Measurements from ENCODE around the gene COPA.

COPA gene

GRCh38 chr1:160367934-160368923 is 25.2 kb upstream of the COPA start:
- TF ChIP-seq ZNF274 (IDR thresholded peaks at IDR 0.05; ENCODE audit: low read depth, low read length): no peak

GRCh38 chr1:160367516-160367900 is 24.5 kb upstream of the COPA start:
- H3K4me3 ChIP-seq (ENCODE audit: low read length): no peak overlapping the region
- no peak for TF ChIP-seq ZNF274 (IDR thresholded peaks at IDR 0.05; ENCODE audit: low read depth, low read length)

More at GRCh38 chr1:160367934-160368923, 25.2 kb upstream of the COPA start:
- H3K4me3 ChIP-seq (ENCODE audit: low read length): no peak overlapping the region

- H3K4me3 ChIP-seq (ENCODE audit: low read length): no peak within 1 kb of the TSS
- no peak for TF ChIP-seq ZNF274 (IDR thresholded peaks at IDR 0.05; ENCODE audit: low read depth, low read length)
Measured at GRCh38 chr1:160366731-160367515, 23.9 kb upstream of the COPA start, which contains the start of gene NHLH1. Gene NHLH1, plus strand, starts transcription at chr1:160367071. Its CDS starts 3,661 bp downstream, at chr1:160370732.

- TF ChIP-seq ZNF274 (IDR thresholded peaks at IDR 0.05; ENCODE audit: low read depth, low read length): no peak
Measured at GRCh38 chr1:160365325-160365724, 22.3 kb upstream of the COPA start.

GRCh38 chr1:160363951-160364735 is 21.1 kb upstream of the COPA start:
- TF ChIP-seq ZNF274 (IDR thresholded peaks at IDR 0.05; ENCODE audit: low read depth, low read length): no peak
- H3K4me3 ChIP-seq (ENCODE audit: low read length): no peak overlapping the region

More at GRCh38 chr1:160365325-160365724, 22.3 kb upstream of the COPA start:
- H3K4me3 ChIP-seq (ENCODE audit: low read length): no peak overlapping the region

- TF ChIP-seq ZNF274 (IDR thresholded peaks at IDR 0.05; ENCODE audit: low read depth, low read length): no peak
- H3K4me3 ChIP-seq (ENCODE audit: low read length): no peak overlapping the region
Measured at GRCh38 chr1:160363010-160363409, 20.0 kb upstream of the COPA start.

DNA sequence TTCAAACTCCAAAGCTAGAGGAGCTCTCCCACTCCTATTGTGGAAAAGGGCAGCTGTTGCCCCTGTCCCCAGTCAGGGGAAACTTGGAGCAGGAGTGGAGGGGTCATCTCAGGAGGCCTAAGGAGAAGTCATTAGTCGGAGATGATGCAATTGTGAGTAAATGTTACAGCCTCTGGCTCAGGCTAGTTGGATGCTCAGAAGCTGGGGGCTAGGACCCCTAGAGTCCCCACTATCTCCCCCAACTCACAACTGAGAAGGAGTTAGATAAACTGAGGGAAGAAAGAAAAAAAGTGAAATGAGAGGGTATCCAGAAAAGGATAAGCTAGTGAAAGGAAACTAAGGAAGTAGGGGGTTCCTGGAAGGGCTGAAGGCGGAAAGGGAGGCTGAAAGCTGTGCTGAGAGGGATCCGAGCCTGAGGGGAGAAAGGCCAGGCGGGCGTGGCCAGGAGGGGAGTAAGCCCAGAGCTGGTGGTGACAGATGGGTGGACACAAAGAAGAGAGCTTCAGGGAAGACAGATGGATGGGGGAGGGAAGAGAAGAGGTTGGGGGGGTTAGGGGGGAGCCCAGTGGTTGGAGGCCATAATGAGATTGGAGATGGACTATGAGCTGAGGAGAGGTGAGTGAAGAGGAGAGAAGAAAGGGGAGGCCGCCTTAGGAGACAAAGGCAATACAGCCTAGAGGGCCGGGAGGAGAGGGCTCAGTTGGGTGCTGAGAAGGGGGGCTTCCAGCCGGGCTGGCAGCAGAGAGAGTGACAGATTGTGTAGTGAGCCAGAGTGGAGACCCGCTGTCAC is 19.3 kb upstream of the COPA start:
- no peak overlapping the region for H3K4me3 ChIP-seq (ENCODE audit: low read length)
- no peak for TF ChIP-seq ZNF274 (IDR thresholded peaks at IDR 0.05; ENCODE audit: low read depth, low read length)

DNA sequence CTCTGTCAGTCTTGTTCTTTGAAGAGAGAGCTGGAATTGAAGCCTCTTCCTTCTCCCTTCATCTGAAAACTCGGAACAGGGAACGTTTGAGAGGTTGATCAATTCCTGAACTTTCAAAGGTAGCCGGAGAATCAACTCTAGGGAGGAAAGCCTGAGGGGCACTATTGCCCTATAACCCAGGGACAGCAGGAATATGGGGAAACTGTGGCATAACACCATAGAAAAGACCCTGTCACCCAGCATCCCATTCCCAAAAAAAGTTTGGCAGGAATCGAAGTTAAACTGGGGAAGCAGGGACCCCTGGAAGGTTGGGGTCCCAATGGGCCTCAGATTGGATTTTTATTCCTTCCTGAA is 18.7 kb upstream of the COPA start:
- no peak for TF ChIP-seq ZNF274 (IDR thresholded peaks at IDR 0.05; ENCODE audit: low read depth, low read length)
- no peak overlapping the region for H3K4me3 ChIP-seq (ENCODE audit: low read length)

DNA sequence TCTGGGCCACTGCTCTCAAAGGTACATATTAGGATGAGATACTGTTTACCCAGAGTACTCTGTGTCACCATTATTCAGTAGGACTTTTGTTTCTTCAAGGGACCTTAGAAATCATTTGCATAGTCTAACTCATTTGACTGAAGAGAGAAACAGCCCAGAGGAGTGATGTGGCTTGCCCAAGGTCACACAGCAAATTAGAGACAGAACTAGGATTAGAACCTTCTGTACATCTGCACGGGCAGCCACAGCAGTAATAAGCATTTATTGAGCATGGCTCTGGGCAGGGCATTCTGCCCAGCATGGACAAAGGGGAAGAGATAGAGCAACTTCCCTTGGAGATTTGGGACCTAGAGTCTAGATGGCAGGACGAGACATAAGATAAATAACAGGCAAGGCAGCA is 18.1 kb upstream of the COPA start:
- no peak for TF ChIP-seq ZNF274 (IDR thresholded peaks at IDR 0.05; ENCODE audit: low read depth, low read length)
- H3K4me3 ChIP-seq (ENCODE audit: low read length): no peak overlapping the region

DNA sequence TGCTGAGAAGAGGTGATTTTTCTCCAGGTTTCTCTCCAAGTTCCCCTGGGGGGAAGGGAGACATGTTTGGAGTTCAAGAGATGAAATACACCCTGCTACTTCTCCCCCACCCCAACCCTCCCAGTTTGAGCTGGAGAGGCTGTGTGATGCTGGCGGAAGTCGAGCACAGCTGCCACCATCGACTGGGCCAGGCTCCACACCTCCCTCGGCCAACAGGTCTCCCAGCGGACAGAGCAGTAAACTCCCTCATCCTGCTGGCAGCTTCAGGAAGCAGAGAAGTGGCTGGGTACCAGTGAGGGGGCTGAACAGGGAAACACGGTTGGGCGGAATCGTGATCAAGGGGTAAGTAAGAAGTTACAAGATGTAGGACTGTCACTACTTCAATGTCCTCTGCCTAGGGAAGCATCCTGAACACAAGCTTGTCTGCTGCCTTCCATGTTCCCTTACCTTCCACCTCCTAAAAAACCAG is 17.2 kb upstream of the COPA start:
- H3K4me3 ChIP-seq (ENCODE audit: low read length): no peak overlapping the region
- TF ChIP-seq ZNF274 (IDR thresholded peaks at IDR 0.05; ENCODE audit: low read depth, low read length): no peak

- no peak overlapping the region for H3K4me3 ChIP-seq (ENCODE audit: low read length)
- no peak for TF ChIP-seq ZNF274 (IDR thresholded peaks at IDR 0.05; ENCODE audit: low read depth, low read length)
Measured at GRCh38 chr1:160359559-160360226, 16.6 kb upstream of the COPA start.

DNA sequence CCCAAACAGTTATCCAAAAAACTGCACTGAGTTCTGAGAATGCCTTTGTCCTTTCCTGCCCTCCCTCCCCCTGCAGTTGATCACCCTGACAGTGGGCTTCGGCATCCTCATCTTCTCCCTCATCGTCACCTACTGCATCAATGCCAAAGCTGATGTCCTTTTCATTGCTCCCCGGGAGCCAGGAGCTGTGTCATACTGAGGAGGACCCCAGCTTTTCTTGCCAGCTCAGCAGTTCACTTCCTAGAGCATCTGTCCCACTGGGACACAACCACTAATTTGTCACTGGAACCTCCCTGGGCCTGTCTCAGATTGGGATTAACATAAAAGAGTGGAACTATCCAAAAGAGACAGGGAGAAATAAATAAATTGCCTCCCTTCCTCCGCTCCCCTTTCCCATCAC is 15.0 kb upstream of the COPA start:
- no peak overlapping the region for H3K4me3 ChIP-seq (ENCODE audit: low read length)
- TF ChIP-seq ZNF274 (IDR thresholded peaks at IDR 0.05; ENCODE audit: low read depth, low read length): no peak
